ENCODE results near the gene TMEM119.

The TMEM119 gene, protein sequence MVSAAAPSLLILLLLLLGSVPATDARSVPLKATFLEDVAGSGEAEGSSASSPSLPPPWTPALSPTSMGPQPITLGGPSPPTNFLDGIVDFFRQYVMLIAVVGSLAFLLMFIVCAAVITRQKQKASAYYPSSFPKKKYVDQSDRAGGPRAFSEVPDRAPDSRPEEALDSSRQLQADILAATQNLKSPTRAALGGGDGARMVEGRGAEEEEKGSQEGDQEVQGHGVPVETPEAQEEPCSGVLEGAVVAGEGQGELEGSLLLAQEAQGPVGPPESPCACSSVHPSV

GRCh38 chr12:108597559-108598471 is at the start of gene TMEM119:
Gene TMEM119, minus strand, starts transcription at chr12:108598084. Its CDS starts 5,701 bp downstream, at chr12:108592383.
- peak; percentile 65 for DNase-seq (ENCODE audit: low spot score)

GRCh38 chr12:108646600-108647579 is 49.0 kb upstream of the TMEM119 start:
- DNase-seq (ENCODE audit: low spot score), result no peak

- DNase-seq (ENCODE audit: low spot score), result no peak
Measured at GRCh38 chr12:108645686-108646599, 48.1 kb upstream of the TMEM119 start.

GRCh38 chr12:108644811-108645120 is 46.9 kb upstream of the TMEM119 start:
- DNase-seq (ENCODE audit: low spot score), result no peak

- peak; percentile 73 for DNase-seq (ENCODE audit: low spot score)
Measured at GRCh38 chr12:108643941-108644810, 46.3 kb upstream of the TMEM119 start.

GRCh38 chr12:108642899-108643654 is 45.2 kb upstream of the TMEM119 start:
- no peak for DNase-seq (ENCODE audit: low spot score)

DNA sequence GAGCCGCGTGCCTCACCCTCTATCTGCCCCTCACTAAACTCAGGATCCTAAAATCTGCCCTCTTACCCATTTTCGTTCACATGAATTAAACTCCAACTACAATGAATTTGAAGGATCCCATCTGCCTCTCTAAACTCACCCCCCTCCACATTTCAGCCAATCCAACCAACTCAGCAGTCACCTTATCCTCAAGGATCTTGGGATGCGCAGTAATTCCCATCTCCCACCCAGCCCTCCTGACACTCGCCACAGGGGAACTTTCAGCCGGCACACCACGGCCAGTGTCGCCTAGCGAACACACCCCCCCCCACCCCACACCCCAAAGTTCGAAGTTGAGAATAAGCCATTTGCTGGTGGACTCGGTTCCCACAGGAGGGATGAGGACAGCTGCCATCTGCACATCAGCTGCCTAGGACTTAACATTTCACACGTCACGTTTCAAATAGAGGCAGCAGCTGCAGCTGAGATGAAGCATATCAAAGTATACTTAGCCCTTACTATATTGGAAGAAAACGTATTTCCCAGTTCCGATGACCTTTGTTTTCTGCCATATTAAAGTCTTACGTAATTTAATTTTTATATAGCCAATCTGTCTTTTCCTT is 44.5 kb upstream of the TMEM119 start:
- no peak for DNase-seq (ENCODE audit: low spot score)

GRCh38 chr12:108641446-108642268 is 43.8 kb upstream of the TMEM119 start:
- DNase-seq (ENCODE audit: low spot score), result no peak

- no peak for DNase-seq (ENCODE audit: low spot score)
Measured at GRCh38 chr12:108640802-108641445, 43.0 kb upstream of the TMEM119 start.

DNA sequence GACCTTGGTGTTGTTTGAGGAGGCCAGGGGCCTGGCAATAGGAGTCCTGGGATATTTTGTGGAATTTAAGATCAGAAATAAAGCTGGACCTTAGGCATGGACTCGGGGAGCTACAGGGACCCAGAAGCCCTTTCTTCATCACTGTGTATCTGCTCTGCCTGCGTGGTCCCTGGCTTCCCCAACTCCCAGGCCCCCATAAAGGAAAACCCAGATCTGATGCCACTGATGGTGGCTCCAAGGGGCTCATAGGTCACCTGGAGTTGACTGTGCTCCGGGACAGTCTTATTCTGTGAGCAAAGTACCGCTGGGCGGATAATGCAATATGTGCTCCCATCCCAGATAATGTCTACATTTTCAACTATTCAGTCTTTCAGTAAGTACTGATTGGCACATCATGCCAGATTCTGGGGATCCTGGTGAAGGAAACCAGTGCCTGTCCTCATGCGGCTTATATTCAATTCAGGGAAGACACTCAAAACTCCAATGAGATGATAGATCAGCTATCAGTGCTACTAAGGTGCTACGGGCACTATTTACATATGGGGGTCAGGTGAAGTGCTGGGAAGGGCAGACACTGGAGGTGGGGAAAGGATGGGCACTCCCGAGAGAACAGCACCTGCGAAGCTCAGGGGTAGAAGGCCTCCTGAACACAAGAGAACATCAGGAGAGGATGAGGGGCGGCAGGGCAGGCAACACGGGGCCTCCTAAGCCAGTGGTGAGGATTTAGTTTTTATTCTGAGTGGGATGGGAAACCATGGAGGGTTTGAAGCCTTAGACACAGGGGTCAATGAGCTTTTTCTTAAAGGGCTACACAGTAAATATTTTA is 41.3 kb upstream of the TMEM119 start:
- DNase-seq (ENCODE audit: low spot score), result no peak

DNA sequence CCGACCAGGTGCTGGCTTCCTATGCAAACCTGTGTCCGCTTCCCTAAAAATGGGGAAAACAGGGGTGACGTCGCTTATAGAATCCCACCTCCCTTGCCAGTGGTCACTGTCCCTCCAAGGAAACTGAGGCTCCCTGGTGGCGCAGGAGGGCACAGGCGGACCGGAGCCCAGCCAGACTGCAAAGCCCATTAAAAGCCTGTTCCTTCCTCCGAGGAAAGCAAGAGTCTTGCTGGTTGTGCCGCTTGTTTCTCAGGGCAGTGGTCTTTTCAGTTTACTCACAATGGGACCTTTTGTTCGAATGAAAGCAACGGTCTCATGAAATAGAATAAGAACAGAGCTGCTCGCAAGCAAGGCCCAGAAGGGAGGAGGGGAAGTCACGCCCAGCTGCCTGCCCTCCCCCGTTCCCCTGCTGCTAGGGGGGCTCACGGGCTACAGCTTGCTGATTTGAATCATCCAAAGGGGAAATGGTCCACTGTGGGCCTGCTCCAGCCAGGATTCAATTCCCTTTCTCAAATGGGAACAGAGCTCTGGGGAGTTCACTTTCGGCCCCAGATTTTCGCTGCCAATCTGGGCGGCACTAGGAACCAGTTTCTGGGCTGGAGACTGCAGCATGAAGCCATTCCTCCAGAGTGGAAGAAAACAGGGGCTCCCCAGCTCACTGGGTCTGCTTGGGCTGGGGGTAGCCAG is 40.4 kb upstream of the TMEM119 start:
- DNase-seq (ENCODE audit: low spot score), result peak; percentile 94

GRCh38 chr12:108637222-108637971 is 39.5 kb upstream of the TMEM119 start:
- no peak for DNase-seq (ENCODE audit: low spot score)

DNA sequence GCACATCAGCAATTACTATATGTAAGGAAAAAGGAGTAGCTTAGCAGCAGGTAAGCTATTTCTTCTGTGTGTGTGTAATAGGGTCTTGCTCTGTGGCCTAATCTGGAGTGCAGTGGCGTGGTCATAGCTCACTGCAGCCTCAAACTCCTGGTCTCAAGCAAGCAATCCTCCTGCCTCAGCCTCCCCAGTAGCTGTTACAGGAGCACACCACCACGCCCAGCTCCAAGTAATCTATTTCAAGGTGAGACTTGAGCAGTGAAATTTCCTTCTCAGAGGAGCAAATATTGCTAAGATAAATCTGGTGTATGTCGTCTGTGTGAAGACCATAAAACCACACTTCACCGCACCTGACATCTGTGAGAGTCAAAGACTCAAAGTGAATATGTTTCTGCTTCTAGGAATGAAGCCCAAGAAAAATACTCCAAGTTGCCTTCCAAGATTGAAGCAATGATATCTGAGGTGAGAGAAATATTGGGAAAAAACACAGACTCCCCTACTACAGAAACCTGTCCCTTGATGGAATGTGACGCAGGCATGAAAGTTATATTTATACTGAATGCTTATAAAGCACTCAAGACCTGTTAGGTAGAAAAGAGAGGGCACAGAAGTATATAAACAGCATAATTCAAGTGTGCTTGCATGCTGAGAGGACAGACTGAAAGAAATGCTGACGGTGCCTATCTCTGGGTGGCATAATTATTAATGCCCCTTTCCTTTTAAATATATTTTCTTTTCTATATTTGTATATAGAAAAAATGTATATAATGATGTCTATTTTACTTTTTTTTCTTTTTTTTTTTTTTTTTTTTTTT is 38.3 kb upstream of the TMEM119 start:
- DNase-seq (ENCODE audit: low spot score), result no peak
